ENCODE results near the gene DDX24. TPM values are rescaled to one million over a fixed set of nuclear protein-coding genes. Genes with fewer than 3 reads are reported as not detected.
A peak's percentile ranks its signal among the peaks of the same experiment; 100 is the strongest.

The DDX24 gene
- polyA plus RNA-seq, 1 donor (not counting 4 experiments of a cell fraction or from before 2014, with no cell fraction given), result 171 TPM

DNA sequence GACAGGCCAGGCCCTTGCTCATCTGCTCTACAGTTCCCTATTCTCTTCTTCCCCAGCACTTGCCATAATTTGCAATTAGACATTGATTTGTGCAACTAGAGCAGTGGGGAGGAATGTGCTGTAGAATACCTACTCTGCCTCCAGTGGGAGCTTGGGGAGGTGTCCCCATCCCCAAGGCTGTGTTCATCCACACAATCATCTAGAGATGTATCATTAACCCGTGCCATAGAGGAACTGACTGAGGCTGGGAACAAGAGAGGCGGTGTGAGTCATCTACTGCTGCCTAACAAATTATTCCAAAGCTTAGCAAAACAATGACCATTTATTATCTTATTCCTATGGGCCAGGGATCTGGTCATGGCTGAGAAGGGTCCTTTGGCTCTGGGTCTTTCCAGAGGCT is 60.0 kb downstream of the DDX24 start:
- H3K27ac ChIP-seq (ENCODE audit: control insufficient read depth, insufficient read depth, low read length), result no peak overlapping the region
- TF ChIP-seq EZH2 (IDR thresholded peaks at IDR 0.05; ENCODE audit: low read length), result no peak
- TF ChIP-seq, protein P1, sequence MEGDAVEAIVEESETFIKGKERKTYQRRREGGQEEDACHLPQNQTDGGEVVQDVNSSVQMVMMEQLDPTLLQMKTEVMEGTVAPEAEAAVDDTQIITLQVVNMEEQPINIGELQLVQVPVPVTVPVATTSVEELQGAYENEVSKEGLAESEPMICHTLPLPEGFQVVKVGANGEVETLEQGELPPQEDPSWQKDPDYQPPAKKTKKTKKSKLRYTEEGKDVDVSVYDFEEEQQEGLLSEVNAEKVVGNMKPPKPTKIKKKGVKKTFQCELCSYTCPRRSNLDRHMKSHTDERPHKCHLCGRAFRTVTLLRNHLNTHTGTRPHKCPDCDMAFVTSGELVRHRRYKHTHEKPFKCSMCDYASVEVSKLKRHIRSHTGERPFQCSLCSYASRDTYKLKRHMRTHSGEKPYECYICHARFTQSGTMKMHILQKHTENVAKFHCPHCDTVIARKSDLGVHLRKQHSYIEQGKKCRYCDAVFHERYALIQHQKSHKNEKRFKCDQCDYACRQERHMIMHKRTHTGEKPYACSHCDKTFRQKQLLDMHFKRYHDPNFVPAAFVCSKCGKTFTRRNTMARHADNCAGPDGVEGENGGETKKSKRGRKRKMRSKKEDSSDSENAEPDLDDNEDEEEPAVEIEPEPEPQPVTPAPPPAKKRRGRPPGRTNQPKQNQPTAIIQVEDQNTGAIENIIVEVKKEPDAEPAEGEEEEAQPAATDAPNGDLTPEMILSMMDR (optimal IDR thresholded peaks at IDR 0.05 in 1 of 3, IDR thresholded peaks at IDR 0.05 in 1 of 3, conservative IDR thresholded peaks at IDR 0.05 in 1 of 3; ENCODE audit: extremely low read depth in 1 of 3, insufficient read depth in 2 of 3, low read length in 3 of 3), result peak in 1 of 3 experiments; percentile 19
- H4K20me1 ChIP-seq (ENCODE audit: control insufficient read depth, extremely low read depth, insufficient read depth, low read length), result no peaks in the 10 kb centered on the region
- dilution Hi-C loops (cut with MboI; ENCODE audit: extremely low pct_ligation_motif_present, low sequenced_read_pairs), result no loop called here
- no peaks in the 10 kb centered on the region for H3K79me2 ChIP-seq (ENCODE audit: control insufficient read depth, insufficient read depth, low read length)
- no peaks in the 10 kb centered on the region for H3K9me3 ChIP-seq (ENCODE audit: control insufficient read depth, low read depth, low read length)
- no peaks in the 10 kb centered on the region for H3K36me3 ChIP-seq (ENCODE audit: control insufficient read depth in 2 of 2, extremely low read depth in 1 of 2, insufficient read depth in 2 of 2, low read length in 2 of 2)
- H3K4me3 ChIP-seq (ENCODE audit: control insufficient read depth in 2 of 3, extremely low read depth in 1 of 3, insufficient read depth in 2 of 3, low read depth in 1 of 3, low read length in 3 of 3), result no peak overlapping the region
- H3K27me3 ChIP-seq (ENCODE audit: control insufficient read depth, extremely low read depth, insufficient read depth, low read length), result peaks cover 4% of the 10 kb centered on the region
- H3K9me1 ChIP-seq (ENCODE audit: control insufficient read depth, extremely low read depth, insufficient read depth, low read length), result no peaks in the 10 kb centered on the region
- H3K4me2 ChIP-seq (ENCODE audit: control insufficient read depth, extremely low read depth, insufficient read depth, low read depth, low read length), result no peak overlapping the region
- no peak for DNase-seq (ENCODE audit: low read depth, low spot score)
- FAIRE-seq, result peak; percentile 44
- no peak overlapping the region for H2AFZ ChIP-seq (ENCODE audit: control insufficient read depth, low read length)
- no peaks in the 10 kb centered on the region for H3K4me1 ChIP-seq (ENCODE audit: control insufficient read depth, extremely low read depth, insufficient read depth, low read length)
- H3K9ac ChIP-seq (ENCODE audit: control insufficient read depth, extremely low read depth, insufficient read depth, low read length), result no peak overlapping the region

DNA sequence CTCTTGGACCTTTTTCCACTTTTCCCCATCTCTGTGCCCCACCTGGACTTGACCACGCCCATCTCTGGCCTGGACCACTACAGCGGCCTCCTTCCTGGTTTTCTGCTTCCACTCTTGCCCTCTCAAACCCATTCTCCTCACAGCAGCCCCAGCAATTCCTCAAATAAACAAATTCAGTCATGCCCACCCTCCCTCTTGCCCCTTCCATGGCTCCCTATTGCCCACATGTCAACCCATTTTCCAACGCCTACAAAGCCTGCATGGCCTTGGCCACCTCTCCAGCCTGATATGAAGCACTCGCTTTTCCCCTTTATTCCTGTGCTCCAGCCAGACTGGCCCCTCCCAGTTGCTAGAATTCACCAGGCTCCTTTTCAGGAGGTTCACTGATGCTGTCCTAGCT is 60.7 kb downstream of the DDX24 start:
- no peak for FAIRE-seq

More for the DNA sequence above, 60.7 kb downstream of the DDX24 start:
- Histone ChIP-seq H3K79me2 (ENCODE audit: control insufficient read depth, insufficient read depth, low read length) (no peaks in the 10 kb centered on the region), H3K27ac (ENCODE audit: control insufficient read depth, insufficient read depth, low read length) (no peak overlapping the region), H4K20me1 (ENCODE audit: control insufficient read depth, extremely low read depth, insufficient read depth, low read length) (no peaks in the 10 kb centered on the region), H3K9me3 (ENCODE audit: control insufficient read depth, low read depth, low read length) (no peaks in the 10 kb centered on the region), H2AFZ (ENCODE audit: control insufficient read depth, low read length) (no peak overlapping the region), H3K36me3 (ENCODE audit: control insufficient read depth in 2 of 2, extremely low read depth in 1 of 2, insufficient read depth in 2 of 2, low read length in 2 of 2) (no peaks in the 10 kb centered on the region), H3K4me2 (ENCODE audit: control insufficient read depth, extremely low read depth, insufficient read depth, low read depth, low read length) (no peak overlapping the region), H3K9me1 (ENCODE audit: control insufficient read depth, extremely low read depth, insufficient read depth, low read length) (no peaks in the 10 kb centered on the region), H3K9ac (ENCODE audit: control insufficient read depth, extremely low read depth, insufficient read depth, low read length) (no peak overlapping the region), H3K27me3 (ENCODE audit: control insufficient read depth, extremely low read depth, insufficient read depth, low read length) (peaks cover 4% of the 10 kb centered on the region), H3K4me1 (ENCODE audit: control insufficient read depth, extremely low read depth, insufficient read depth, low read length) (no peaks in the 10 kb centered on the region), H3K4me3 (ENCODE audit: control insufficient read depth in 2 of 3, extremely low read depth in 1 of 3, insufficient read depth in 2 of 3, low read depth in 1 of 3, low read length in 3 of 3) (no peak overlapping the region)
- dilution Hi-C loops (cut with MboI; ENCODE audit: extremely low pct_ligation_motif_present, low sequenced_read_pairs), result no loop called here
- DNase-seq (ENCODE audit: low read depth, low spot score), result no peak
- TF ChIP-seq, protein P1 (optimal IDR thresholded peaks at IDR 0.05 in 1 of 3, IDR thresholded peaks at IDR 0.05 in 1 of 3, conservative IDR thresholded peaks at IDR 0.05 in 1 of 3; ENCODE audit: extremely low read depth in 1 of 3, insufficient read depth in 2 of 3, low read length in 3 of 3), result no peak
- TF ChIP-seq EZH2 (IDR thresholded peaks at IDR 0.05; ENCODE audit: low read length), result no peak

Data from keratinocyte (primary cell).